T1000 (cell line): Measurements from ENCODE around the gene TMEFF1.
A peak's percentile ranks its signal among the peaks of the same experiment; 100 is the strongest.
"Not testable (repeated sequence)": the region's sequence is repeated elsewhere in the genome, so short reads cannot be mapped to it uniquely, and the experiment has no call there.

ENCODE experiments used
- DNase-seq: peaks from one replicate; lab custom pipeline; 2025; ENCODE audit warnings: mixed read lengths; lab: John Stamatoyannopoulos, UW

The TMEFF1 gene, protein sequence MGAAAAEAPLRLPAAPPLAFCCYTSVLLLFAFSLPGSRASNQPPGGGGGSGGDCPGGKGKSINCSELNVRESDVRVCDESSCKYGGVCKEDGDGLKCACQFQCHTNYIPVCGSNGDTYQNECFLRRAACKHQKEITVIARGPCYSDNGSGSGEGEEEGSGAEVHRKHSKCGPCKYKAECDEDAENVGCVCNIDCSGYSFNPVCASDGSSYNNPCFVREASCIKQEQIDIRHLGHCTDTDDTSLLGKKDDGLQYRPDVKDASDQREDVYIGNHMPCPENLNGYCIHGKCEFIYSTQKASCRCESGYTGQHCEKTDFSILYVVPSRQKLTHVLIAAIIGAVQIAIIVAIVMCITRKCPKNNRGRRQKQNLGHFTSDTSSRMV

DNA sequence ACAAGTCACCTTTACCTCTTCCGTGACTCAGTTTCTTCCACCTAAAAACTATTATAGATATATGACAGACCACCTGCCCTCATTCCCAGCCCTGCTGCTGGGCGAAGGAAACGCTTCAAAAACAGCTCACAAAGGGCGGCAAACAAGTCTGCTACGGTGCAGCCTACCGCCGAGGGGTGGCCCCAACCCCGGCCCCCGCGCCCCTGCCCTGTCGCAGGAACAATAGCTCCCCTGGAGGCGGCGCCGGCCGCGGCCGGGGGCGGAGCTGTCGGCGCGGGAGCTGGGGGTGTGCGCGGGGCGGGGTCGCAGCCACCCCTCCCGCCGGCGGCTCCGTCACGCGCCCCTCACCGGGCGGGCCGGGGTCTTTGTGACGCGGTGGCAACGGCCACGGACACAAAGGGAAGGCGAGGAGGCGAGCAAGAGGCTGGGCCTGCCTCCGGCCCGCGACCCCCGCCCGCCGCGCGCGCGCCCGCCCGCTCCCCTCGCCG lies at the start of gene TMEFF1:
TMEFF1 (plus strand) TSS at position 362 of the 488 bp plus-strand sequence. CDS start 396 bp downstream, outside the sequence.
- no peak for DNase-seq

DNA sequence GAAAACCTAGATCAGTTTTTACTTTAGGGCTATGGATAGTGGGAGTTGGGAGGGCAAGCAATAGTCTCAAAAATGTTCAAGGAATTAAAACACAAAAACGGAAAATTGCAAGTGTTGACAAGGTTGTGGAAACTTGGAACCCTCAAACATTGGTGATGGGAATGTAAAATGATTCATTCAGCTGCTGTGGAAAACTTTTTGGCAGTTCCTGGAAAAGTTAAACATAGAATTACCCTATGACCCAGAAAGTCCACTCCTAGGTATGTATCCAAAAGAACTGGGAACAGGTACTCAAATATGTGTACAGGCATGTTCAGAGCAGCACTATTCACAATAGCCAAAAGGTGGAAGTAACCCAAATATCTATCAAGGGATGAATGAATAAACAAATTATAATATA lies 47.2 kb upstream of the TMEFF1 start:
- no peak for DNase-seq

DNA sequence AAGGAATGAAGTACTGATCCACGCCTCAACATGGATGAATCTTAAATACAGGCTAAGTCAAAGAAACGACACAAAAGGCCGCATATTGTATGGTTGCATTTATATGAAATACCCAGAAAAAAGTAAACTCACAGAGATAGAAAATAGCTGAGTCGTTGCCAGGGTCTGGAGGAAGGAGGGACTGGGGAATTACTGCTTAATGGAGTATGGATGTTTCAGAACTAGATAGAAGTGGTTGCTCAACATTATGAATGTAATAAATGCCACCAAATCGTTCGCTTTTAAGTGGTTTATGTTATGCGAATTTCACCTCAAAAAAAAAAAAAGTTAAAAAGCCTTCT lies 46.8 kb upstream of the TMEFF1 start:
- no peak for DNase-seq

DNA sequence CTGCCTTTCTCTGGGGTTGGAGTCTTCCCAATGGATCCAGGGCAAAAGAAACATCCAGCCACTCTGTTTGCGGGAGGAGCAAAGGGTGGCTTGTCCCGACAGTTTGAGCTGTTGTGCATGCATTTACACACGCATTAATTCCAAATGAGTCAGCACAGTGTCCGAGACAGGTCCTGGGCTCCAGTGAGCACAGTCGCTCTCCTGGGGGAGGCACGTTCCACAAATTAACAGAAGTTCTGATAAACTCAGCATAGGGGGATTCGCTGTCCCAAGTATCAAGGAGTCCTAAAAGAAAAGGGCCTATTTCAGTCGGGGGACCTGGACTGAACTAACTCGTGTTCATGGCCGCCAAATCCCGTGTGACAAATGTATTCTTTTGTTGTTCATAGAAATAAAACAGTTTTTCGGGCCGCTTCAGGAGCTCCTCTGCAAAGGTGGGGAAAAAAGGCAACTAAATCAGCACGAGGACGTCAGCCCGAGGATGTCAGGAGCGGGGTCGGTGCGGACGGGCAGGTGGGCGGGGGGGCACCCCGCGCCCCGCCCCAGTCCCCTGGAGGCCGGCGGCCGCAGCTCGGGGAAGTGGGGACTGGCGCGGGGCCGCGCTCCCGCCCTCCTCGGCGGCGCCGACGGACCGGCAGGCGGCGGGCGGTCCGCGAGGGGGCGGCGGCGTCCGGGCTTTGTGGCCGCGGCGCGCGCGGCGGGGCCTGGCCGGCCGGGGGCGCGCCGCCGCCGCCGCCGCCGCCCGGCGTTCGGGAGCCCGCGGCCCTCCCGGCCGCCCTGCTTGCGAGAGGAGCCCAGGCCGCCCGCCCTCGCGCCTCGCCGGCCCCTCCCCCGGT lies 46.2 kb upstream of the TMEFF1 start, which contains the start of gene MSANTD3:
MSANTD3 (plus strand) TSS at position 614 of the 836 bp plus-strand sequence. CDS start 14,796 bp downstream, outside the sequence.
- peak; percentile 27 for DNase-seq

DNA sequence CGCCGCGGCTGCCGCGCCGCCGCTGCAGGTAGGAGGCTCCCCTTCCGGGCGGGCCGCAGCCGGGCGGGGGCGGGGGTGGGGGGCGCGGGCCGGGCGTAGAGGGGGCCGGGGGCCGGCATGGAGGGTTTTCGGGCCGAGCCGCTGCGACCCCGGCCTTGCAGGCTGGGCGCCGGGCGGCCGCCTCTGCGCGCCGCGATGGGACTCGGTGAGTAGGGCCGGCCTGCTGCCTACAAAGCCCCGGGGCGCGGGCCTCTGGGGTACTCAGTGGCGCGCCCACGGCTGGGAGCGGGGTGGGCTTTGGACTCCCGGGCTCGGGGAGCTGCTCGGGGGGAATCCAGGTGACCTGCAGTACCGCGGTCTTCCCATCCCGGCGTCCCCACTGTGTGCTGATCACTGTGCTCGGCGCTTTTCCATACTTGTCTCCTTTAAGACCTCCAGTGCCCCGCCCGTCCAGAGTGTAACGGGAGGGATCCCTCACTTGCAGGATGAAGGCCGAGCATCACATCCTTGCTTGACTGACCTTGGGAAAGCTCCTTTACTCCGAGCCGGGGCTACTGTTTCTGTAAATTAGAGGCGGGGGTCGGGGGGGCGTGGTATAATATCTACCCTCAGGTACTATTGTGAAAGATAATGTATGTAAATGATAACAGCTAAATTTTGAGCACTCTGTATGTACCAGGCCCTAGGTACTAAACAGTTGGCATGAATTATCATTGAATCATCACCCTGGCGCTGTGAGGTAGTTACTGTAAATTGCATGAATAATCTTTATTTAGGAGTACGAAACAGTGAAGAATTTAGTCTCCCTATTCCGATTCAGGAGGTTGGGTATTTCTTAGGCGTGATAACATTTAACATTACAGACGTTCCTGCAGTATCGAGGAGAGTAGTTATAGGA lies 45.3 kb upstream of the TMEFF1 start:
- peak; percentile 14 for DNase-seq

DNA sequence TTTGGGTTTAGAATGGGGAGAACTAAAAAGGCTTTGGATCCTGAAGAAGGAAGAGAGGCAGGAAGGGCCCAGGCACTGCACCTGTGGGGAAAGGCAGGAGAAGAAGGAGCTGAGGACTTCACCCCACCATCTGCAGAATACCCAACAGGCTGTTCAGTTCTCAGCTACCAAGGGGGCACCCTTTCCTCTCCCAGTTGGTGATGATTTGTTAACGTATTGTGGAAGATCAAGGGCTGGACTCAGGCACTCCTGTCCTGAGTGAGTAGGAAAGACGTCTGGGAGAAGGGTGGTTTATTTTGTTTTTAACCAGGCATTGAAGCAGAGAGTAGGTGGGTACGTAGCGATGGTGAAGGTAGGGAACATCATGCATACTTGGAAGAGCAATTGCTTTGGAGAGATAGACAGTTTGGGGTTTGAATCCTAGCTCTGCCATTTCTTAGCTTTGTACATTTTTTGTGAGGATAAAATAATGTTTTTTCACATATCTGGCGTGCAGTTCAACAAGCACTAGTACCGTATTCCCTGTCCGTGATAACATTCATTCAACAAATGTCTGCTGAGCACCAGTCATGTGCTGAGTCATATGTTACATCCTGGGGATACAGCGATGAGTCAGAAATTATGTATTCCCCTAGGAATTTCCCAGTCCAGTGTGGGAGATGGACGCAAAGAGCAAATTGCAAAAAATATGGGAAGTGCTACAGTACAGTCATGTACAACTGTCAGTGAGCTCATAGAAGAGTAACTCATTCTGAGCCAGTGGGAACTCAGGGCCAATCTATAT lies 43.9 kb upstream of the TMEFF1 start:
- peak; percentile 77 for DNase-seq

DNA sequence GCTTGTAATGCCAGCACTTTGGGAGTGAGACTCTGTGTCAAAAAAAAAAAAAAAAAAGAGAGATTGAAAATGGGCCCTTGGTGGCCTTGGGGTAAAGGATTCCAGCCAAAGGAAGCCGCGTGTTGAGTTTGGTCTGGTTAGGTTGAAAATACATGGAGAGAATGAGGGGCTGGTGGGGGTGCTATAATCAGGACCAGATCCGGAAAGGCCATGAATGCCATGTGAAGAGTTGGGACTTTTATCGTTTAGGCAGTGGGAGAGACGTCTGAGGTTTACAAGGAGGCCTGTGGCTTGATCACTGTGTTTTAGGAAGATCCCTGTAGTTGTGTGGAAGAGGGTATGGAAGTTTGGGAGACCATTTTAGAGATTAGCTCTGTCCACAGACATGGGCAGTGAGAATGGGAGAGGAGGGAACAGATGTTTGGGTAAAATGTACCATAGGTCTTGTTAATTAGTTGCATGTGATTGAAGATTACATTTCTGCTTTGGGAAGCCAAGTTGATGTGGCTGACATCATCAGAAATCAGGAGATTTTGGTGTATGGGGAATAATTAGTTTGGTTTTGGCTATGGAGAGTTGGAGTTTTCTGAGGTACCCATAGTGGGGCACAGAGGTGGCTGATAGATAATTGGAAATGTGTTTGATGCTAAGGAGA lies 42.5 kb upstream of the TMEFF1 start:
- no peak for DNase-seq

DNA sequence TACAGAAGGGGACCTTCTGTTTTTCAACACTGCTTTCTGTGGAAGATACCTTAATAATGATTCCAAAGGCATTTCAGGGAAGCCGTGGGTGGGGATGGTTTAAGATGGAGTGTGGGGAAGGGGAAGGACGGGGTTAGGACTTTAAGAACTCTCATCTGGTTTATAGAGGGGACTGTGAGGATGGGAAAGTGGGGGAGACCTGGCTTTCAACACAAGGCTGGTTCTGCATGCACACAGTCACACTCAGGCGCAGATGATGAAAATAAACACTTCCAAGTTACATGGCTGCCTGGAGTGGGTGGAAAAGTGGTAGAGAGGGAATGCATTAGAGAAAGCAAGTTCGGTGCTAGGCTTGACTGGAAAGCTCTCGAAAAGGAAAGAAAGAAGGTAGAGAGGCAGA lies 41.1 kb upstream of the TMEFF1 start:
- no peak for DNase-seq

DNA sequence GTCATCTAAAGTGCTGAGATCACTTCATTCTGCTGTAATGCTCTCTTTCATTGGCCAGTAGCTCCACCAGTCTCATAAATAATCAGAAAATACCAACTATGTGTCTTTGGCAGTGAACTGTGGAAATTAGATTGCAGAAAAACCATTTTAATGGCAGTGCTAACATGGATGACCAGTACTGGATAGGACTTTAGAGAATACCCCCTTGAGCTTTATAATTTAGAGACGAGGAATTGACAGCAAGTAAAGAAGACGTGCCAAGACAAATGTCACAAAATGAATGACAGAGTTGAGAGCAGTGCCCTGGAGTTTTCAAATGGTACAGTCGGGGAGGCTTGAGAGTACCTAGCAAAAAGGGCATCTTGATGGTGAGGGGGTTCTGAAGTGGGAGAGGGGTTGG lies 40.2 kb upstream of the TMEFF1 start:
- DNase-seq: no peak

DNA sequence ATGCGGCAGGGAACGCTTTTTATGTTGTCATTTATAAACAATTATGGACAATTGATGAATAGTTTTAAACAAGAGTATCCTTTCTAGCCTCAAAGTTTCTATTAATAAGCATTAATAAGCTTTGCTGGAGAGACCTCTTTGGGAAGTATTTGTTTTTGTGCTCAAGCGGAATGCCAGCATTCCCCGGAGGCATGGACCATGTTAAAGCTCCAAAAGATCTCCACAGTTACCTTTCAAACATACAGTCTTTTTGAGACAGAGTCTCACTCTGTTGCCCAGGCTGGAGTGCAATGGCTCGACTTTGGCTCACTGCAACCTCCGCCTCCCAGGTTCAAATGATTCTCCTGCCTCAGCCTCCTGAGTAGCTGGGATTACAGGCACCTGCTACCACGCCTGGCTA lies 36.4 kb upstream of the TMEFF1 start:
- DNase-seq: no peak

DNA sequence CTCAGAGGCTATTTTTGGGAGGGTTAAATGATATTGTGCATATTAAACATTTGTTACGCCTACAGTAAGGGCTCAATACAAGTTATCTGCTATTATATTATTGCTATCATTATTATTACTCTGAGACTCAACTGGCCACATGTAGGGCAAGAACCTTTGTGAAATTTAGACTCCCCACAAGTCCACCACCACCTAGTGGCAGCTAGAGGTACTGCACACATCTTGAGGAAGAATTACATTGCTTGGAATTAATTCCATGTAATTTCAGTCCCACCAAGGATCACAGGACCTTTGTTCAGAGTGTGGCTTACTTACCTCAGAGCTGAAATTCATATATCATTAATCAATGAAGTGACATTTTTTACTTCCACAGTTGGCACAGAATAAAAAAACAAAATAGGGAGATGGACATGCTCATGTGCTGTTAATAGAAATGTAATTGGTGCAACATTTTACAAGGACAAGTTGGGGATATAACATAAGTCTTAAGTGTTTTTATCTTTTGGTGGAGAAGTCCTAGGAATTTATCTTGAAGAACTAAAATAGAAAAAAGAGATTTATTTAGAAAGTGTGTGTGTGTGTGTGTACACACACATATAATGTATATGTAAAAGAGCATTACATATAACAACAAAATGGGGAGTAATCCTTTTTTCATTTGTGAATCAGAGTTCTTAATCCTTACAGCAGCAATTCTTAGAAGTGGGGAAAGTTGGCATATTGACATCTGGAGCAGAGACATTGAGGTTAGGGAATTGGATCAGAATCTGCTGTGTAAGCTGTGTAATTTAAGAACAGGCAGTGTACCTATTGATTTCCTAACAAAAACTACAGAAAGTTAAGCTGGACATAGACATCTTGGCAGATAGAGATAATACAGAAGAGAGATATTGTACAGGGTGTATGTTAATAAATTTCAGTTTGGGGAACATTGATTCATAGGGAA lies 34.8 kb upstream of the TMEFF1 start:
- peak; percentile 44 for DNase-seq

DNA sequence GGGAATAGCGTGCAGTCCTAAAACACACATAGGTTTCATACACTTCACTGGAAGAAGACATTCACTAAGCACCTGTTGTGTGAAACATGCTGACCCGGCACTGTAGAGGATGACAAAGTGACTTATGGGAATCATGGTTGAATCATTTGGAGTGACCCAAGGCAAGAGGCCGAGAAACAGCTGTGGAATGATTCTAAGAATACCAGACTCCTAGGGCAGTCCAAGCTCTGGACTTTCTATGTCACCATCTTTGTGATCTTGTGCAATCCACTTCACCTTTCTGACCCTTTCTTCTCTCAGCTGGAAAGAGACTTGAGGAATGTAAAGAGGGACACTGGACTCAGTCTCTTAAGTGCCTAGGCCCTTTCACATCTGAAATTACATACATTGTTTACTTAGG lies 32.9 kb upstream of the TMEFF1 start:
- DNase-seq: no peak

DNA sequence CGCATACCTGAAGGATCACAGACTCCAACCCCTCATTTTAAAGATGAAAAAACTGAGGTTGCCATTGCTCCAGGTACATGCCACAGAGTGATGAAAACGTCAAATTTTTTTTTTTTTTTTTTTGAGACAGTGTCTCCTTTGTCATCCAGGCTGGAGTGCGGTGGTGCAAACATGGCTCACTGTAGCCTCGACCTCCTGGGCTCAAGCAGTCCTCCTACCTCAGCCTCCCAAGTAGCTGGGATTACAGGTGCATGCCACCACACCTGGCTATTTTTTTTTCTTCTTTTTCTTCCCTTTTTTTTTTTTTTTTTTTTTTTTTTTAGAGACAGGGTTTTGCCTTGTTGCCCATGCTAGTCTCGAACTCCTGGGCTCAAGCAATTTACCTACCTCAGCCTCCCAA lies 32.5 kb upstream of the TMEFF1 start:
- DNase-seq: not testable (repeated sequence)

DNA sequence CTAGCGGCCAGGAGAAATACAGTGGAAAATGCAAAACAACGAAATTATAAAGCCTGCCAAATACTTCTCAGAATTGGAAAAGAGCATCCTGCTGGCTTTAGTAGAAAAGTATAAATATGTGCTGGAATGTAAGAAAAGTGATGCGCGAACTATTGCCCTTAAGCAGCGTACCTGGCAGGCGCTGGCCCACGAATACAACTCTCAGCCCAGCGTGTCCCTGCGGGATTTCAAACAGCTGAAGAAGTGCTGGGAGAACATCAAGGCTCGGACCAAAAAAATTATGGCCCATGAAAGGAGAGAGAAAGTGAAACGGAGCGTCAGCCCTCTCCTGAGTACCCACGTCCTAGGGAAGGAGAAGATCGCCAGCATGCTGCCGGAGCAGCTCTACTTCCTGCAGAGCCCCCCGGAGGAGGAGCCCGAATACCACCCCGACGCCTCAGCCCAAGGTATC lies 31.0 kb upstream of the TMEFF1 start:
- DNase-seq: no peak

DNA sequence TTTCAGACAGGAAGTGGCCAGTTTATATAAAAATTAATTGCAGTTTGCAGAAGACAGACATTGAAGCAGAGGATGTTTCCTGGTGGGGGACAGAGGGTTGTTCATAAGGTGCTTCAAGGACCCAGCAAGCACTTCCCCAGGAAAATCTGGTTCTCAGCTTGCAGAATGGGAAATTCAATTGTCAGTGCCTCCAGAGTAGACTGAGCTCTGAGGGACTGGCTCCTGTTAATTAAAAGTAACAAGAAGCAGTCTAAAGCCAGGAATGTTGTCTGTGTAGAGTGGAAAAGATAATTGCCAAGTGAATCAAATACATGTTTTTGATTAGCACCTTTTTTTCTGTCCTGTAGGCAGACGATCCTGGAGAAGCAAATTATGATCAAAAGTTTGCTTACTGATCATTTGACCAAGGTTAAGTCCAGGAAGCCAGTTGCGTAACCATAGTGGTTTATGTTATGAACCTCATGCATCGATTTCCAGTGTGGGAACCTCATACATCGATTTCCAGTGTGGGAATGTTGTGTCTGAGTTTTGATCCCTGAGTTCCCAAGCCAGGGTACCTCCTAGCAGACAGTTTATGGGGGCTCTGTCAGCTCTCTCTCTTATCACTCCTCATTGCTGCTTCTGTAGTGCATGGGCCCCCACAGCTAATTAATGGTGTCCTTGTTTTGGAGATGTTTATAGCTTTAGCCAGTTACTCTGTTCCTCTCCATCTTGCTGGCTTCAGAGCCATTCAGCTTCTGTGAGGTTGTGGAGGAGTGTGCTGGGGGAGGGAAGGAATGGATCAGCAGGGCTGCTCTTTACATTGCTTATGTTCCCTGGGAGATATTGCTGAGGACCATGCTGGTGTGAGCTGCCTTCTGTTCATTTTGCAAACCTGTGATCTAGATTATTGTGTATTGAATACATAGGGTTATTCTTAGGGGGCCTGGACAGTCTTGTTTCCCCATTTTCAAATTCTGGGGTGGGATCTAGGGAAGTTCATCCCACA lies 28.9 kb upstream of the TMEFF1 start:
- DNase-seq: no peak

DNA sequence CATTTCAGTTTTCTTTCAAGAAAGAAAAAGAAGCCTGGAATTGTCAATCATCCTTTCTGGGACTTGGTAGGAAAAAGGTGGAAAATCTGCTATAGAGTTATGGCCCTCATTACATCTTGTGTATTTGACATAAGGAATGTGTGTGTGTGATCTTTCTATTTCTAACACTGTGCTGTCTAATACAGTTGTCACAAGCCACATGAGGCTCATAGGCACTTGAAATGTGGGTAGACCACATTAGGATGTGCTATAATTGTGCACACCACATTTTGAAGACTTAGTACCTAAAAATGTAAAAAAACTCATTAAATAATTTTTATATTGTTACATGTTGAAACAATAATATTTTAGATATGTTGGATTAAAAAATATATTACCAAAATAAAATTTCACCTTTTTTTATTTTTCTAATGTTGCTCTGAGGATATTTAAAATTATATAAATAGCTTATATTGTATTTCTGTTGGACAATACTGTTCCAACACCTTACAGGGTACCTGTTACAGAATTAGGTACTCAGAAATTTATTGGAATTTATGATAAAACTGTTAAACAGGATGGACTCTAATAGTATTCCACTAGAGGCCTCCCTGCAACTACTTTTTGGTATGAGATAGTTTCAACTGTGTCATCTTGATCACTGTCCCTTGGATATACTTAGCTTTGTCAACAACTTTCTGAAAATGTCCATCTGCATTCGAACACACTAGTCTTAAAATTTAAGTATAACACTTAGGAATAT lies 27.6 kb upstream of the TMEFF1 start:
- DNase-seq: no peak

DNA sequence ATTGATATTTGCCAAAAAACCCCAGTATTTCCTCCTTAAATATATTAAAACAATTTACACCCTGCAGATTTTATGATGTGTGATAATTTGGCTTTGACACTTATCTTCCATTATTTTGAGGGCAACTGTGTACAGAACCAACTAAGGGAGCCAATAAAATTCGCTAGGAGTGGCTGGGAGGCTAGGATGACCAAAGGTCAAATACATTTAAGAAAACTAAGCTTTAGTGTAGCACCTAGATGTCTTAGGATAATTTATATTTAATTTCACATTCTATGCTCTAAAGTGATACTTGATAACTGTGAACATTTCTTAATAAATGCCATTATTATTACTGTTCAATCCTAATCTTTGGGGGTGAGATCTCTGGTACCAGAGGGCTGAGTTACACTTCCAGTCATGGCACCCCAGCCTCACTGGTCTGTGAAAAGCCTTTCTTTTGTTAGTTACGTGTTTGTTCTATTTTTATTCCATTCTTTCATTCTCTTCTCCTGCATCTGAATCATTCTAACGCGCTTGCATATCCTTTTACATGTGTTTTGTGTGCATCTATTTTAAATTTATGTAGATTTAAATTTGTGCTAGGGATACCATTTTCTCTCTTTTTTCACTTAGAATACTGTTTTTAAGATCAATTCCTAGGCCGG lies 26.9 kb upstream of the TMEFF1 start:
- no peak for DNase-seq
